HG02798 (cell line): ENCODE data around the gene ALAS1.

Experiments used
- ATAC-seq: cut with Tn5 transposase; IDR thresholded peaks from one replicate; pipeline ENCODE4 v1.9.1; 2021; ENCODE audit warnings: mild to moderate bottlenecking; ENCODE audit not compliant: unreplicated experiment, poor library complexity

Gene ALAS1

GRCh38 chr3:52232279-52233107 lies 34.5 kb downstream of the ALAS1 start:
- ATAC-seq, result no peak

- ATAC-seq, result no peak
These were observed 35.2 kb downstream of the ALAS1 start for GRCh38 chr3:52233108-52233591.

GRCh38 chr3:52233968-52234367 lies 36.0 kb downstream of the ALAS1 start:
- no peak for ATAC-seq

- no peak for ATAC-seq
These were observed 36.8 kb downstream of the ALAS1 start for GRCh38 chr3:52234516-52235447.

- no peak for ATAC-seq
These were observed 38.5 kb downstream of the ALAS1 start for GRCh38 chr3:52236424-52236886.

- ATAC-seq, result no peak
These were observed 39.2 kb downstream of the ALAS1 start for GRCh38 chr3:52237006-52237656.

GRCh38 chr3:52237657-52238172 lies 39.8 kb downstream of the ALAS1 start:
- no peak for ATAC-seq

- no peak for ATAC-seq
These were observed 40.3 kb downstream of the ALAS1 start for GRCh38 chr3:52238193-52238760.

- peak; percentile 83 for ATAC-seq
These were observed 41.1 kb downstream of the ALAS1 start, which contains the start of gene TWF2 for GRCh38 chr3:52238761-52239701. Gene TWF2 (minus strand): TSS chr3:52239158. CDS start chr3:52239016, 142 bp downstream.

- ATAC-seq, result no peak
These were observed 42.3 kb downstream of the ALAS1 start for GRCh38 chr3:52240059-52240885.

GRCh38 chr3:52240886-52241370 lies 43.0 kb downstream of the ALAS1 start:
- ATAC-seq, result no peak

GRCh38 chr3:52242039-52242438 lies 44.1 kb downstream of the ALAS1 start:
- no peak for ATAC-seq

- peak; percentile 20 for ATAC-seq
These were observed 46.0 kb downstream of the ALAS1 start for GRCh38 chr3:52243791-52244628.

- ATAC-seq, result peak; percentile 48
These were observed 47.6 kb downstream of the ALAS1 start, which contains the start of gene PPM1M for GRCh38 chr3:52245322-52246263. Gene PPM1M (plus strand): TSS chr3:52245759. CDS start chr3:52245825, 66 bp downstream.

- no peak for ATAC-seq
These were observed 48.3 kb downstream of the ALAS1 start for GRCh38 chr3:52246264-52246620.
